Measurements from ENCODE around the gene THBS3. TPM values are rescaled to one million over a fixed set of nuclear protein-coding genes. Genes with fewer than 3 reads are reported as not detected.

Gene THBS3
- total and polyA plus RNA-seq, 9 of the 15 experiments (the other 6 are each of a cell fraction or from before 2014, with no cell fraction given), result 0.59 to 8.3 (median 3.2) TPM

- peak; percentile 76 for TF ChIP-seq EP400 (IDR thresholded peaks at IDR 0.05)
- no peak for TF ChIP-seq BCOR (IDR thresholded peaks at IDR 0.05)
- no peak for TF ChIP-seq ZMIZ1 (IDR thresholded peaks at IDR 0.05; ENCODE audit: low read depth in 2 of 2, low read length in 2 of 2)
- TF ChIP-seq MBD2 (IDR thresholded peaks at IDR 0.05; ENCODE audit: borderline replicate concordance, low read depth), result no peak
- TF ChIP-seq POLR3G (IDR thresholded peaks at IDR 0.05; ENCODE audit: extremely low read depth, insufficient read length, insufficient replicate concordance), result no peak
- no peak for TF ChIP-seq PHB (CRISPR knock-in tag; IDR thresholded peaks at IDR 0.05)
- TF ChIP-seq ZNF589 (CRISPR knock-in tag; IDR thresholded peaks at IDR 0.05; ENCODE audit: low read depth), result peak; percentile 82; the same call in 1 of the 2 replicates
- no peak for TF ChIP-seq KDM2B (CRISPR knock-in tag; IDR thresholded peaks at IDR 0.05)
- no peak for TF ChIP-seq CREB1 (IDR thresholded peaks at IDR 0.05)
- TF ChIP-seq CREB1 (CRISPR knock-in tag; IDR thresholded peaks at IDR 0.05), result no peak; the same call in 1 of the 2 replicates
- TF ChIP-seq ZNF76 (CRISPR knock-in tag; IDR thresholded peaks at IDR 0.05; ENCODE audit: borderline replicate concordance), result no peak
- TF ChIP-seq SUPT5H (IDR thresholded peaks at IDR 0.05), result no peak
- TF ChIP-seq ZSCAN29 (IDR thresholded peaks at IDR 0.05), result peak; percentile 45; the same call in 1 of the 2 replicates
- TF ChIP-seq ZNF655 (CRISPR knock-in tag; IDR thresholded peaks at IDR 0.05), result no peak
- no peak for TF ChIP-seq BMI1 (IDR thresholded peaks at IDR 0.05; ENCODE audit: low read length)
- TF ChIP-seq NCOA1 (IDR thresholded peaks at IDR 0.05; ENCODE audit: low read depth), result no peak
- no peak for TF ChIP-seq TARDBP (IDR thresholded peaks at IDR 0.05)
- no peak for TF ChIP-seq BACH1 (tag; IDR thresholded peaks at IDR 0.05)
- TF ChIP-seq ARNT (IDR thresholded peaks at IDR 0.05), result 0 out of 4 replicates have a peak, but pooled peaks of 1 of the 2 experiments have one; percentile 20
- TF ChIP-seq SNAPC5 (CRISPR knock-in tag; IDR thresholded peaks at IDR 0.05), result no peak
- no peak for TF ChIP-seq FOXJ3 (CRISPR knock-in tag; IDR thresholded peaks at IDR 0.05)
- TF ChIP-seq MAFF (IDR thresholded peaks at IDR 0.05; ENCODE audit: low read length), result no peak
- no peak for TF ChIP-seq ZNF133 (CRISPR knock-in tag; IDR thresholded peaks at IDR 0.05)
- no peak for TF ChIP-seq SREBF2 (CRISPR knock-in tag; IDR thresholded peaks at IDR 0.05)
- TF ChIP-seq CBFB (CRISPR knock-in tag; IDR thresholded peaks at IDR 0.05), result no peak
- TF ChIP-seq CTBP1 (IDR thresholded peaks at IDR 0.05; ENCODE audit: borderline replicate concordance), result peak; percentile 50; the same call in 1 of the 2 replicates
- TF ChIP-seq ZNF780A (CRISPR knock-in tag; IDR thresholded peaks at IDR 0.05), result no peak
- TF ChIP-seq JUNB (CRISPR knock-in tag; conservative IDR thresholded peaks at IDR 0.05), result no peak
- no peak for TF ChIP-seq MCM7 (IDR thresholded peaks at IDR 0.05)
- TF ChIP-seq GTF2B (IDR thresholded peaks at IDR 0.05; ENCODE audit: extremely low read depth, insufficient read length), result no peak
- no peak; the same call in 1 of the 2 replicates for TF ChIP-seq NFRKB (IDR thresholded peaks at IDR 0.05; ENCODE audit: low read depth)
Measured at GRCh38 chr1:155226910-155227260, 19.2 kb upstream of the THBS3 start (continued).
